Natural killer cell (primary cell): ENCODE measurements around the gene ZNF718. TPM values are rescaled to one million over a fixed set of nuclear protein-coding genes. Genes with fewer than 3 reads are reported as not detected.
A peak's percentile ranks its signal among the peaks of the same experiment; 100 is the strongest.
"Not testable (repeated sequence)": the region's sequence is repeated elsewhere in the genome, so short reads cannot be mapped to it uniquely, and the experiment has no call there.

Experiments used
- ATAC-seq, 3 donors: fragments of 150-1000 bp in 2 of 3; fragments of 200-7000 bp in 1 of 3; cut with Tn5 transposase; 1 replicate in 1 of 3; 2 replicates in 2 of 3; pipeline ENCODE4 v1.10.0; 2021; ENCODE audit warnings: mild to moderate bottlenecking in 2 of 3, moderate library complexity in 2 of 3
- DNase-seq, 2 donors: peaks; one replicate each; pipeline versions ENCODE4 v3.0.0 to v3.0.0-alpha.2; 2013 to 2021; ENCODE audit warnings: mixed read lengths in 1 of 2
- H3K27ac ChIP-seq: one replicate; pipeline ENCODE4 v1.5.1; 2013; ENCODE audit warnings: mild to moderate bottlenecking, low read length
- H3K27me3 ChIP-seq: one replicate; pipeline ENCODE4 v1.6.1; 2013; ENCODE audit warnings: low read length; ENCODE audit not compliant: control insufficient read depth, insufficient read depth
- H3K36me3 ChIP-seq: one replicate; pipeline ENCODE4 v1.6.1; 2013; ENCODE audit warnings: low read length; ENCODE audit not compliant: control insufficient read depth, insufficient read depth
- H3K4me1 ChIP-seq: one replicate; pipeline ENCODE4 v1.6.1; 2013; ENCODE audit warnings: low read length; ENCODE audit not compliant: control insufficient read depth, insufficient read depth
- H3K4me3 ChIP-seq: one replicate; pipeline ENCODE4 v1.5.1; 2013; ENCODE audit warnings: low read length
- H3K9me3 ChIP-seq: one replicate; pipeline ENCODE4 v1.6.1; 2013; ENCODE audit warnings: low read length; ENCODE audit not compliant: control insufficient read depth, insufficient read depth
- H3K27ac Mint-ChIP-seq, 2 donors: one replicate each; pipeline ENCODE4 v1.8.0; 2022; ENCODE audit warnings: mild to moderate bottlenecking in 2 of 2, mixed read lengths in 2 of 2, moderate library complexity in 1 of 2
- H3K27me3 Mint-ChIP-seq, 2 donors: one replicate each; pipeline ENCODE4 v1.8.0; 2022; ENCODE audit warnings: low read depth in 2 of 2, mixed read lengths in 2 of 2
- H3K36me3 Mint-ChIP-seq: one replicate; pipeline ENCODE4 v1.8.0; 2022; ENCODE audit warnings: mixed read lengths
- H3K4me1 Mint-ChIP-seq, 2 donors: one replicate each; pipeline ENCODE4 v1.8.0; 2022; ENCODE audit warnings: mixed read lengths in 2 of 2
- H3K4me3 Mint-ChIP-seq: one replicate; pipeline ENCODE4 v1.8.0; 2022; ENCODE audit warnings: mild to moderate bottlenecking, moderate library complexity, mixed read lengths
- H3K9me3 Mint-ChIP-seq, 2 donors: one replicate each; pipeline ENCODE4 v1.8.0; 2022; ENCODE audit warnings: mixed read lengths in 2 of 2
- CTCF ChIP-seq: fragments of 200-600 bp; IDR thresholded peaks from one replicate; pipeline ENCODE4 v1.8.0; 2022; ENCODE audit warnings: antibody characterized with exemption
- WGBS: methylation state at CpG from one replicate; pipeline ENCODE4 v1.1.7; 2013; ENCODE audit warnings: missing lambda C conversion rate; ENCODE audit not compliant: insufficient coverage; 5-methylcytosine and 5-hydroxymethylcytosine counted together
- intact Hi-C: fragments of 100-400 bp; cut with micrococcal nuclease; formaldehyde crosslinking; loops from one replicate; pipeline ENCODE4 v1.14.2; 2022
- total RNA-seq, 4 donors: library from RNA; stranded (reverse); fragments of 120-200 nt in 1 of 4; gene quantifications; one replicate each; pipeline versions ENCODE4 v1.2.3 to v1.2.4, GENCODE V29; 2013 to 2022

The ZNF718 gene
- total RNA-seq = 10 to 100 TPM in 2 of 3 donors, 1 to 10 TPM in 1; 7.9 to 16.1 (median 15.1) TPM
- total RNA-seq (2013) = 32.0 TPM

GRCh38 chr4:124275-125081, at the start of gene ZNF718:
Gene ZNF718 (plus strand): TSS chr4:124501. CDS start chr4:124671, 170 bp downstream.
- no peak for TF ChIP-seq CTCF
- peaks cover 57% of the 10 kb centered on the region for H3K4me1 ChIP-seq
- Mint-ChIP-seq H3K27ac (peak within 1 kb of the TSS; percentile 99), H3K4me1 (peaks cover 53 to 54% of the 10 kb centered on the region in 2 donors), H3K27me3 (no peaks in the 10 kb centered on the region), H3K36me3 (no peaks in the 10 kb centered on the region), H3K9me3 (peaks cover 0 to 2% of the 10 kb centered on the region in 2 donors), H3K4me3 (peak within 1 kb of the TSS; percentile 99)
- H3K27me3 ChIP-seq = no peaks in the 10 kb centered on the region
- peak within 1 kb of the TSS; percentile 78 for H3K27ac ChIP-seq
- peak within 1 kb of the TSS; percentile 74 for H3K4me3 ChIP-seq
- intact Hi-C loops = loop anchor here (5.0 kb wide), 1 partner anchor 213 kb away; the partner anchor contains the start of gene ZNF141
- peak; percentile 86 to 96 (median 89) for ATAC-seq
- 3% methylated on average over 44 of the region's 44 CpGs for WGBS
- peaks cover 22% of the 10 kb centered on the region for H3K36me3 ChIP-seq
- H3K9me3 ChIP-seq = peaks cover 21% of the 10 kb centered on the region
- DNase-seq = peak; percentile 87 to 96

GRCh38 chr4:85951-86350, 38.4 kb upstream of the ZNF718 start:
- H3K9me3 ChIP-seq = peaks cover 39% of the 10 kb centered on the region
- WGBS = 100% methylated on average over 3 of the region's 3 CpGs
- no peaks in the 10 kb centered on the region for H3K4me1 Mint-ChIP-seq
- peak overlapping the region; percentile 17 for H3K4me3 Mint-ChIP-seq
- H3K4me3 ChIP-seq = no peak overlapping the region
- H3K4me1 ChIP-seq = no peaks in the 10 kb centered on the region
- H3K27me3 ChIP-seq = no peaks in the 10 kb centered on the region
- TF ChIP-seq CTCF = no peak
- no peak for DNase-seq
- intact Hi-C loops = no loop called here
- H3K27ac Mint-ChIP-seq = peak overlapping the region in 1 of 2 donors; percentile 69
- no peaks in the 10 kb centered on the region for H3K27me3 Mint-ChIP-seq
- peaks cover 65% of the 10 kb centered on the region for H3K36me3 Mint-ChIP-seq
- H3K9me3 Mint-ChIP-seq = peaks cover 8 to 32% of the 10 kb centered on the region in 2 donors
- H3K27ac ChIP-seq = no peak overlapping the region
- no peak for ATAC-seq
- H3K36me3 ChIP-seq = peaks cover 19% of the 10 kb centered on the region

GRCh38 chr4:86559-87324, 37.6 kb upstream of the ZNF718 start:
- ATAC-seq, H3K4me3 ChIP-seq, H3K27me3 Mint-ChIP-seq, intact Hi-C loops, H3K27ac Mint-ChIP-seq, H3K27ac ChIP-seq, H3K27me3 ChIP-seq, DNase-seq, H3K4me1 Mint-ChIP-seq, H3K4me1 ChIP-seq: not testable (repeated sequence)
- Mint-ChIP-seq H3K9me3 (peaks cover 8 to 32% of the 10 kb centered on the region in 2 donors), H3K4me3 (peak overlapping the region; percentile 9), H3K36me3 (peaks cover 64% of the 10 kb centered on the region)
- WGBS = 86% methylated on average over 7 of the region's 7 CpGs
- peaks cover 16% of the 10 kb centered on the region for H3K36me3 ChIP-seq
- peaks cover 45% of the 10 kb centered on the region for H3K9me3 ChIP-seq

GRCh38 chr4:98386-98785, 25.9 kb upstream of the ZNF718 start:
- H3K4me3 Mint-ChIP-seq = no peak overlapping the region

More at GRCh38 chr4:98386-98785, 25.9 kb upstream of the ZNF718 start:
- Histone ChIP-seq H3K4me1 (no peaks in the 10 kb centered on the region), H3K27ac (no peak overlapping the region), H3K9me3 (peaks cover 74% of the 10 kb centered on the region), H3K36me3 (no peaks in the 10 kb centered on the region), H3K4me3 (no peak overlapping the region), H3K27me3 (no peaks in the 10 kb centered on the region)
- intact Hi-C loops = no loop called here
- Mint-ChIP-seq H3K27ac (no peak overlapping the region), H3K4me1 (peaks cover 0 to 3% of the 10 kb centered on the region in 2 donors), H3K9me3 (peaks cover 2 to 14% of the 10 kb centered on the region in 2 donors), H3K36me3 (peaks cover 33% of the 10 kb centered on the region), H3K27me3 (no peaks in the 10 kb centered on the region)
- TF ChIP-seq CTCF = no peak
- WGBS = 93% methylated on average over 1 of the region's 1 CpG
- ATAC-seq (no peak), DNase-seq (no peak)
